LoVo (cell line): ENCODE data around the gene ABCC8.

Source experiments
- DNase-seq: peaks from one replicate; pipeline ENCODE4 v3.0.0-alpha.2; 2016; ENCODE audit warnings: low spot score

The ABCC8 gene

DNA sequence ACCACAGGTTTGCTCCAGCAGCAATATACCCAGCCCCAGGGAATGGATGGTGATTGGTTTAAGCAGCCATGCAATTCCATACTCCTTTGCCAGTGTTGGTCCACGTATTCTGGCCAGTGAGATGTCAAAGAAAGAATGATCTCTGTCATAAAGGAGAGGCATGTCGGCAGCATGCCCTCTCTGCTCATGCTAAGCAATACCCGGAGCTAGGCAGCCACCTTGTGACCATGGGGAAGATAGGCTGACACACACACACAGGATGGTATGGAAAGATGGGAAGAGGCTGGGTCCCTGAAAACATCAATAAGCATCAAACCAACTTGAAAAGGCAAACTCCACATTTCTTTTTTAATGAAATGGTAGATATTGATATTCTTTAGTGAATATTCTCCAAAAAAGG is 5.1 kb downstream of the ABCC8 start:
- DNase-seq = no peak

DNA sequence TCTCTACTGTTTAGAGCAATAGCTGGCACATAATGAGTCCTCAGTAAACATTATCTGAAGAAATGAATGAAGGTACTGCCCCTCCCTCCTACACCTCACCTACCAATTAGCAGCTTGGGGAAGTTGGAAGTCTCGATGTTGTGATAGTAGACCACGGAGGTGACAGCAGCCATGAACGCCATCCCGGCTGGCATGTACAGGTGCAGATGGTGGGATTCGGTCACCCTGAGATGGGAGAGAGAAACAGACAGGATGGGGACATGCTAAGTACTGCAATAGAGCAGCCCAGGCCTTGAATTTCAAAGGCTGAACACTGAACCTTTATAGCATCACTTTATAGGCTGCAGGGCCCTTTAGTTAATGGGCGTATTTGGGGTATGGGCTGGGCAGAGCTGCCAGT is 6.6 kb downstream of the ABCC8 start:
- DNase-seq = no peak

DNA sequence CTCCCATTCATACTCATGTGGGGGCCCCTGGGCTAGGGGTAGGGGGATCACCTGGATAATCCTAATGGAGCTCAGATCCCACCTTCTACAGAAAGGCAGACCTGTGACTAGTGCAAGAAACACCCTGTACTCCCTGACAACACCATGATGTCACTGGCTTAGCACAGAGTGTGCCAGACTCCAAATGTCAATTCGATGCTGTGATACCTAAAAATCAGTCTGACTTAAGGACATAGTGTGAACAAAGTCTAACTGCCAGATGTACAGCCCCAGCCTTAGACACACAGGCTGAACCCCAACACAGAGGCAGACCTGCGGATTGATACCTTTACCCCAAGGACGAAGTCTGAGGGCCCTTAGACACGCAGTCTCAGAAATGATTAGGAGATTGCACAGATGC is 8.5 kb downstream of the ABCC8 start:
- no peak for DNase-seq

DNA sequence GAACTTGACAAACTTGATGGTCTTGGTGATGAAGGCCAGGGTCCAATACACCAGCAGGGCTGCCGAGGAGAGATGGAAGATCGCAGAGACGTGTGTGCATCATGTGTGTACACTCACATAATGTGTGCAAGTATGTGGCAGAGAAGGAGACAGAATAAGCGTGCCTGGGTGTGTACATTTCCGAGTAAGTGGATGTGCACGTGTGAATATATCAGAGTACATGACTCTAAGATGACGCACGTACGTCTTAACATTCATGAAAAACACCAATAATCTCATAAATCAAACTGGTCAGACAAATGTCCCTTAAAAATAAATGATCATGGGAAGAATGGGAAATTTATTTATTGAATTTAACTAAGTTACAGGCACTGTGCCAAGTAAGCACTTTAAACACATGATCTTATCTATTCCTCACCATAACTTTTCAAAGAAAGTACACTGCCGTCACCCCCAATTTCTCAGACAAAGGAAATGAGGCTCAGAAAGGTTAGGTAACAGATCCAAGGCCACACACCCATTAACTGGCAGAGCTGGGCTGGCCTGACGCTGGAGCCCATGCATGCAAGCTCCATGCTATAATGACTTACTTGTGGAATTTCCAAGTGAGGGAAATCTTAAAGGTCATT is 13.0 kb downstream of the ABCC8 start:
- DNase-seq = no peak

DNA sequence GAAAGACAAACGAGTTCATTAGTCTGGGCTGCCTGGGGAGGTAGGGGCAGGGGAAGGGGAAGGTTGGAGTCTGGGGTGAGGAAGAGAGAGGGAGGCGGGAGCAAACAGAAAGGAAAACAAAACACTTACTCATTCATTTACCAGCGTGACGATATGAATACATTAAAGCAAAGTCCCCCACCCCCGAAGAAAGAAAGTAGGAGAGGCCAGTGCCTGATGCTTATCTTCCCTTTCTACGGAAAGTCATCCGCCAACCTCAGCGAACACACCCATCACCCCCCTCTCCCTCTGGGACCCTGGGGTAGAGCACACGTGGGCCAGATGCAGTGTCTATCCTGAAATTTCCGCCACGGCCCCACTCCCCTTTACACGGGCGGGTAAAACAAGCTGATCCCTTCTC is 13.7 kb downstream of the ABCC8 start:
- no peak for DNase-seq

DNA sequence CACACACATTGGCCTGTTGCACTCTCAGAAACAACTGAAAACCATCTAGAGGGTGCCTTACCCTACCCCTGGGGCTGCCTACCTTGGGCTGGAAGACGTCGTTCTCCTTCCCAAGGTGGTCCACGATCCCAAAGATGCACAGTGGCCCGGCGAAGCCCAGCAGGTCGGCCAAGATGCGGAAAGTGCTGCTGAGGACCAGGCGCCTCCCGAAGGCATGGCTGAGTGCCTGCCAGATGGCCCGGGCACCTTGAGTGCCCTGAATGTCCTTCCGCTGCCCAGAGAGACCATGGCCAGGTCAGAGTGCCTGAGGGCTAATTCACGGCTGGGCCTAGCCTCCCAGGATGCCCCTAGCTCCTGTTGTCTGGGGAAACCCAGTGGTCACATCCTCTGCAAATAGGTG is 16.2 kb downstream of the ABCC8 start:
- no peak for DNase-seq

DNA sequence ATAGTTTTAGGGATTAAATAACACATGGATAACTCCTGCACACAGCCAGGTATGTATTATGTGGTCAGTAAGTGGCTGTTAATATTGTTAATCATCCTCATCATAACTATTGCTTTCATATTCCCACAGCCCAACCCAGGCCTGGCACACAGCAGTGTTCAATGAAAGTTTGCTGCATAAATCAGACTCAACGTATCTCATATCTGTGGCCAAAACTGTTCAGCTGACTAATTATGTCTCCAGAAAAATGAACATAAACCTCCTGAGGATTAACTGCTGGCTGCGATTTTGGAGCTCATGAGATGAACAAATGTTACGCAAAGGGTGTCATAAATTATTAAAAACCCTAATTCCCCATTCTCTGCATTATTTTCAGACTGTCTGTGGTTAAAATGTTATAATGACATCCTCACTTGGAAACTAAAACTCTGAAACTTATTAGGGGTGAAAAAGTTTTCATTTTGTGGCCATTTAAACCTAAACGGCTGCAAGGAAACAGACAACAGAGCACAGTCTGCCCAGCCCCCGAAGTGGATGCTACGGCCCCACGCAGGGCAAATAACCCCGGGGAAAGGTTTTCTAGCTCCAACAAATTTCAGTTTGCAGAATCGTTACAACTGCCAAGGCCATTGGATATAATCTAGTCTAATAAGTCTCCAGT is 17.3 kb downstream of the ABCC8 start:
- no peak for DNase-seq

DNA sequence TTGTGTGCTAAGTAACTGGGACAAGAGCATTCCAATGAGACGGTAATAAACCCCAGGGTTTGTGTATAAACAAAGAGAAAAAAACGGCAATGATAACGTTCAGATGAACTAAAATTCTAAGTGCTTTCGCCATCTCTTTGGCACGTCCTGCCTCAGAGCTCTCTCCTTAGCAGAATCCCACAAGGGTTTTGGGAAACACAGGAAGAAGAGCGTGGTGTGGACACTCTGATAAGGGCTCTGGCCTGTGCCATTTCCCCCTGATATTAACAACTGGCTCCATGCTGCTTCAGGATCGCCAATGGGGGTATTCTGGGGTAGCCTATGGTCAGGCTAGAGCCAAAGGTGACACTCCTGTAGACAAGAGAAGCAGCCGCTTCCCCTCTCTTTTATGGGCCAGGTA is 18.4 kb downstream of the ABCC8 start:
- no peak for DNase-seq

DNA sequence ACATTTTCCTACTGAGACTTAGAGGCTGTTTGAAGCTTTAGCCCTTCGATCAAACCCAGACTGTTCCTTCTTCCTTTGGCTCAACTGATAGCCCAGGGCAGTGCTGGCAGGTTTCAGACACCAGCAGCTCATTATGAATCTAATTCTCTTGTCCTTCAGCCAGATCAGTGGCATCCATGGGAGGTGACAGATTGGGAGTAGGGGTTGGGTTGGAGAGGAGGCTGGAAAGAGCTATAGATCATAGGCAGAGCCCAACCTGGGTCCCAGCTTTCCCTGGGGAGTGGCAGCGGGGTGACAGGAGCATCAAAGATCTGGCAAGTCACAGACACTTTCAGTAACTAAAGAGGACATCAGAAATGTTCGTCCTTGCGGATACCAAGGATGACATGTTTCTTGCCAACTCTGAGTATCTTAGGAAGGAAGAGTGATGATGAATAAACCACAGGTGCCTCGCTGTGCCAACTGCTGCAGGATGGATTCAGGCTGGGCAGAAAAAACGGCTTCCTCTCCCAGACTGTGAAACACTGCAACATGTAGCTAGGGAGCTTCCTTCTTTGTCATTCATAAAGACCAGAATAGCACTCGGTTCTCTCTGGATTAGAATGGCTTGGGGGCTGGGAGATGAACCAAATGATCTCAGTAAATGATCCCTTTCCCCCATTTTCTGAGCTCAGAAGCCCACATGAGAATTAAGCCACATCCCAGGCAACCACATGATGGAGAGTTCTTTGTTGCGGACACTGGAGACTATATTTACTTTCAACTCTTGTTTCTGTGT is 19.1 kb downstream of the ABCC8 start:
- no peak for DNase-seq

DNA sequence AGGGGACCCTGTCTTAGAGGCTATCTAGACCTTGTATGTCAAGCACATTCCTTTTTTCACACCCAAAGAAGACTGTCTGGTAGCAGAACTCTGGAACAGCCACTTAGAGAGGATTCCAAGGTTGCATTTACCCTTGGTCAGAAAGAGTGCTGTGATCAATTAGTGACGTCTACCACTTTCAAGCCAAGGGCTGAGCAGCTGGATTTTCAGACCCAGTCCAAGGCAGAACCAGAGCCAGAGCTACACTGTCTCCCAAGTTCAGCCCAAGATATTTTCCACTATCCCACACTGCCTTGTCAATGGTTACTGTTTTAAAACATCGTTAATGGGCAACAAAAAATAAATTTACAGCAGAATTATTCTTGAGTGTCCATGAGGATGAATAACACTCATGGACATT is 24.0 kb downstream of the ABCC8 start:
- no peak for DNase-seq

DNA sequence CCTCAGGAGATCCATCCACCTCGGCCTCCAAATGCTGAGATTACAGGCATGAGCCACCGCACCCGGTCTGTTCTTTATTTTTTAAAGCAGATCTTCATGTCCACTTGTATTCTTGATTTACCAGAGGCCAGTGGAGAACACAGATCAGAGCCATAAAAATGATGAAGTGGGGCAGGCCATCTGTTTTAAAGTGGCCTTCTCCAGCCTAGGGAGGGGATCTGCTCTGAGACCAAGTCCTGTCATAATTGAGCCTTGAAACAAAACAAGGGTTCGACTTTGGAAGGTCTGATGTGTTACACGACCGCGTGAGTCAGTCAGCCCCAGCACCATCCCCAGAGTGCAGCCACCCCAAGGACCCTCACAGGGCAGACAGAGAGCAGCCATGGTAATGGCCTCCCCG is 27.5 kb downstream of the ABCC8 start:
- no peak for DNase-seq

DNA sequence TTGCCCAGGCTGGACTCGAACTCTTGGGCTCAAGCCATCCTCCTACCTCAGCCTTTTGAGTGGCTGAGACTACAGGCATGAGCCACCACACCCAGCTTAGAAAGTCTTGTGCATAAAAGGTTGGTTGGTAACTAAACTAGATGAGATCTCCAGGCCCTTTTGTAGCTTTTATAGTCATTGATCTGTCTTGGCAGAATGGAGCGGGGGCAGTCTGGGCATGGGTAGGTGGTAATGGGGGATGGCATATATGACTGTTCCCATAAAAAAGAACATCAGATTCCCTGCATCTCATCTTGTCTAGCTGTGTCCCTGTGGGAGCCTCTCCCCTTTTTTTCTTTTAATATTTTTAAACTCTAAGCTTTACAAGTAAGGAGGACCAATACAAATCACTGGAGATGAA is 30.2 kb downstream of the ABCC8 start:
- no peak for DNase-seq

DNA sequence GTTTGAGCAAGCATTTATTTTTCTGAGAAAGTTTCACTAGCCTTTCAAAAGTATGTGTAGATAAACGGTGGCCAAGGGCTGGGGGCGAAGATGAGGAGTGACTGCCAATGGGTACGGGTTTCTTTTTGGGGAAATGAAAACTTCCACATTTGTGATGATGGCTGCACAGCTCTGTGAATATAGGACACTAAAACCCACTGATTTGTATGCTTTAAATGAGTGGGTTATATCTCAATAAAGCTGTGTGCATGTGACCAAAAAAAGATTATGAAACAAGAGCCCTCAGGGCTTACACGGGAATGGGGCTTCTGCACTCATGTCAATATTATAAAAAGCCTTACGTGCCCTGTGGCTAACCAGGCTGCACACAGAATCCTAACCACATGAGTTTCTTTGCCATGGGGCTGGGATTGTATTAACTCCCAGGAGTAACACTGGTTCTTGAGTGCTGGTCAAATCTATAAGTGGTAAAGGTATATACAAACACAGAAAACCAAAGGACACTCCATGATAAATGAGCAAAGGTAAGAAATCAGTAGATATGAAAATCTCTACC is 31.3 kb downstream of the ABCC8 start:
- no peak for DNase-seq

DNA sequence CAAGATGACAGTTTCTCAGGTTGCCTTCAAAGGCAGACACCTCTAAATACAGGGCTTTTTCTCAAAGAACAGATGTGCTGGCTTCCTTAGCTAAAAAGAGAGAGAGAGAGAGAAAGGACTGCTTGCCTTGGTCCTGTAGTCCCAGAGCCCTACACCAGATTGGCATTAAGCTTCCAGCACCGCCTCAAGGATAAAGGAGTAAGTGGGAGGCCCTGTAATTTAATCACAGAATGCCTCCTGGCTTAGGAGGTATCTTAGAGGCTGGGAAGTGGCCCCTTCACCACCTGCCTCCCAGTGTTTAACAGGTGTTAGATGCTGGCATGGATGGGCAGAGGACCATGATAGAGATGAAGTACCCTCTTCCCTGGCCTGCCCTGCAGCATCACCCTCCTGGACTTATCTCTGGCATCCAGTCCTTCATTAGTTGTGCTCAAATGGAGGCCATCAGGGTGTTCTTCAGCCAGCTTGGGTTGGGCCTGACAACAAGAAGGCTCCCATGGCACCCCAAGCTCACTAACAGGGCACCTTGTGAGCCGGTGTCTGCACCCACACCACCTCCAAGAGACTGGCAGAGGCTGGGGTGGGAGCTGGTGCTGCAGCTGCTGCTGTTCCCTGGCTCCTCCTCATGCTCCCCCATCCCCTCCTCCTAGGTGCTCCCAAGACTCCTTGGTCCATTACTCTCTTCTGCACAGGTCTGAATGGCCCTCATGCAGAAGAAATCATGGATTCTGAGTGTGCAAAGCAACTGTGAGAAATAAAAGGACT is 32.5 kb downstream of the ABCC8 start:
- no peak for DNase-seq

DNA sequence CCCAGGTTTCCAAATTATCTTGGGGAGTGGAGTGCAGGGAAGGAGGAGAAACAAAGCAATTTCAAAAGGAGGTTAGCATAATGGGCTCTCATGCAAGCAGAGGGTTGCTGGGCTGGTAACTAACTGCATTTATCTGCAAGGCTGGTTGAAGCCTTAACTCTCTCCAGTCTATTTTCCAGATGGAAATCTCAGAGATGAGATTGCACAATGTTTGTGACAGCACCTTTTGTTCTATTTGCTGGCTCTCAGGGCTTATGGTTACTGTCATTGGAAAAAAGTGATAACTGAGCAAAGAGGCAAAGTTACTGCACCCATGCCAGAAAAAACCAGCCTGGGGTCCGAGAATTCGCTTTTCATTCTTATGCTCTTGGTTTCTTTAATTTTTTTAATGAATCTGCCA is 33.2 kb downstream of the ABCC8 start:
- DNase-seq = no peak

DNA sequence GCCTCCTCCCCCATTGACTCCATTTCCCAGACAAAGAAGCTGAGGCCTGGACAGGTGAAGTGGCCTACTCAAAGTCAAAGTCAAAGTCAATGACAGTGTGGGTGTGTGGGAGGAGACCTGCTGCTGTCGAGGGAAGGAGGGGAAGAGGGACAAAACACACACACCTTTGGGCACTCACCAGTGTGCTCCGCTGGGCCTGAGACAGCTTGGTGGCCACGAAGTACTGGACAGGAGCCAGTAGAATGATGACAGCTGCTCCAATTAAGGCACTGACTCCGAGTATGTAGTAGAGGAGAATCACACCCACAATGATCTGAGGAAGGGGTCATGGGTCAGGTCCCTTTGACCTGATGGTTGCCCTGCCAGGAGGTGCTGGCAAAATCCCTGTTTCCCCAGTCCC is 33.6 kb downstream of the ABCC8 start:
- DNase-seq = no peak

DNA sequence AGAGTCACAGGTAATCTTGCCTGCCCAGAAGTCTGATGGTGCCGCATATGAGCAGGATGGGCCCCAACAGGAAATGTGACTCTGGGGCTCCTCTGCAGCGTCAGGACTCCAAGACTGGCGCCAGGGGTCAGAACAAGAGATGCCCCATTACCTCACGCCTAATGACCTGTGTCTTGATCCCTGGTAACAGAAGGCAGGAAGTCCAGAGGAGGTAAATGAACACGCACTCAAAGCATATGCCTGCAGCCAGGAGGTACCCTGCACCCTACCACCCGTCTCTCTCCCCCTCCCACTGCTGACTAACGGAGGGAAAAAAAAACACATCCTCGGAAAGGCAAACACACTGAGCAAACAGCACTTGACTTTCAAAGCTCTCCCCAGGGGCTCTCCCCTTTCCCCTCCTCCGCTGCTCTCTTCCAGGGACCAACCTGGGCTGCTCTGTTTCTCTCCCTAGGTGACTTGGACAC is 37.3 kb downstream of the ABCC8 start:
- no peak for DNase-seq

DNA sequence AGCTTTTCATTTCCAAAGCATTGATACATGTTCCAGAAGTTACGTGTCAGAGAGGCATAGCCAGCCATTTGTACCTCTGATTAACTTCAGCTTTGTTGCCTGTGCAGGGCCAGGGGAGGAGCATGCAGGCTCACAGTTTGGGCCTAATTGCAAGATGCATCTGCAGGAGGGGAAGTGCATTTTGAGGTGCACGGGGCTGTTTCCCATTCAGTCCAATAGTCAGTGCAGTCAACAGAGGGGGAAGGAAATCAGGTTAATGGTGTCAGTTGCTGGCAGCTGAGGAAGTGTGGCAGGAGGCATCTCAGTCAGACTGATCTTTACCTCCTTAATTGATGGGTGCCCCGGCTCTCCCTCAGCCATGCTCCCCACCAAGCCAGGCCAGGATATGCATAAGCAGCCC is 39.3 kb downstream of the ABCC8 start:
- DNase-seq = no peak

DNA sequence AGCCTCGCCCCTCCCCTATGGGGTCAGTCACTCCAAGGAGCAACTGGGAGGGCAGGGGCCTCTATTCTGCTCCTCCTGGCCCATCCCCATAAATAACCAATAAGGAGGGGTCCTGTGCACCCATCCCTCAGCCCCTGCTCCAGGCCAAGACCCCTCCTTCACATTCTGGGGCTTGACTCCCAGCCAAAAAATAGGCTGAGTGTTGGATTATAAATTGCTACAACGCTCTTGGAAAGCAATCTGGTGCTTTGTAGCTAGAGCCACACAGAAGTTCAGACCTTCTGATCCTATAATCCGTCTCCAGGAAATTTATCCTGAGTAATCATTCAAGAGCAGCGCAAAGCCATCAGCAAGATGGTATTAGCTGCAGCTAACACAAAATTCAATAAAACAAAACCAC is 42.5 kb downstream of the ABCC8 start:
- DNase-seq = no peak

DNA sequence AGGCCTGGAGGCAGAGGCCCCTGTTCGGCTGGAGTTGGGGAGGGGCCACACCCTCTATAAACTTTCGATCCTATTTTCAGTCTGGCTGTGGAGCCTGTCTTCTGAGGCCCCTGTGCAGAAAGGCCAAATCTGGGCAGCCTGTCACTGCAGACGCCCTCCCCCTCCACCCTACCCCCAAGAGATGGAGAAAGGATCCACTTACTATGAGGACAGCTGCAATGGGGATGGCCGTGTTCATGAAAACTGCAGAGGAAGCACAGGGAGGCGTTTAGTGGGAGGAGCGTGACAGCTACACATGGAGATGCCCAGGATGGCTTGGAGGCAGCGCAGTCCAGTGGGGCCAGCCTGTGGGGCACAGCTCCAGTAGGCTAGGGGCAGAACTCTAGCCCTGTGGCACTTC is 44.6 kb downstream of the ABCC8 start:
- no peak for DNase-seq

DNA sequence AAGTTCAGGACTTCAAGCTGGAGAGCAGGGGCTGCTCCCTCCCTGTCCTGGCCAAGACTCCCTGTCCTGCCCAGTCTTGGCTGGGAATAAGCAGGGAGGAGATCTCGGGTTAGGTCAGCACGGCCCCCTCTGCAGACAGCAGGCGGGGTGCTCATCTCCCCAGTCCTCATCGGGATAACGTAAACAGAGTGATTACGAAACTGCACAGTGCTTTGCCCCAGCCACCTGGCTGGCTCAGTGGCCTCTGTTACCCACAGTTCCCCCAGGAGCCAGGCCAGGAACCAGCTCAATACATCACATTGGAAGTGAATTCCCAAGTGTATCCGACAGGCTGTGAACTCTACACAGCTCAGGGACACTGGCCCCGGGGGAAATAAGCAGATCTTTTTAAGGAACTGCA is 45.5 kb downstream of the ABCC8 start:
- DNase-seq = no peak

DNA sequence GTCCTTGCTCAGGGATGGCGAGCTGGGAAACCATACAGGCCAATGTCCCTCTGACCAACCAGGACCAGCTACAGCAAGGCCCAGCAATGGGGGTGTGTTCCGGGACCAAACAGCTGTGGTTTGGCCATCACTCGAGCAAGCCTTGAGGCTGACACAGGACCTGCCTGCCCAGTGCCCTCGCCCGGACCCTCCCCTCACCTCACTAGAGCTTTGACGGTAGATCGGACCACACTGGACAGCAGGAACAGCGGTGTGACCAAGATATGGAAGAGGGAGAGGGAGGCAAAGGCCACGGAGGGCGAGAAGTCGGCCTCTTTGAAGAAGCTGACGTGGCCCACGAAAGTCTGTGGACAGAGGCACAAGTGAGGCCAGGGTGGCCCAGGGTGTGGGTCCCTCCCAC is 46.0 kb downstream of the ABCC8 start:
- no peak for DNase-seq
